HG03045 (cell line): ENCODE measurements around the gene TNFAIP1.

Source experiments
- ATAC-seq: cut with Tn5 transposase; IDR thresholded peaks from one replicate; pipeline ENCODE4 v1.9.1; 2021; ENCODE audit warnings: mild to moderate bottlenecking, moderate library complexity; ENCODE audit not compliant: unreplicated experiment

The TNFAIP1 gene

DNA sequence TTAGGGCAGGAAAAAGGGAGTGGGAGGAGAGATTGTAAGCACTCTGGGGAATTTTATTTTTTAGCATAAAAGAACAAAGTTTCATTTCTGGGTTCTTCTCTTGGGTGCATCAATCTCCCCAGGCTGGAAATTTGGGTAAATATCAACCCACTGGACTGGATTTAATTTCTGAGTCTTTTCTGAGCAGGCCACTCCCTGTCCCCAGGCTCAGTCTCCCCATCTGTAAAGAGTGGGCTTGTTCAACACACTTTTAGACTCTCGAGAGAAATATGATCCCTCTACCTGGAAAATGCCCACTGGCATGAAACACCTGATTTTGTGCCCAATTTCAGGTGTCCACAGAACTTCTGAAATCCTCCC lies 35.2 kb downstream of the TNFAIP1 start:
- no peak for ATAC-seq

DNA sequence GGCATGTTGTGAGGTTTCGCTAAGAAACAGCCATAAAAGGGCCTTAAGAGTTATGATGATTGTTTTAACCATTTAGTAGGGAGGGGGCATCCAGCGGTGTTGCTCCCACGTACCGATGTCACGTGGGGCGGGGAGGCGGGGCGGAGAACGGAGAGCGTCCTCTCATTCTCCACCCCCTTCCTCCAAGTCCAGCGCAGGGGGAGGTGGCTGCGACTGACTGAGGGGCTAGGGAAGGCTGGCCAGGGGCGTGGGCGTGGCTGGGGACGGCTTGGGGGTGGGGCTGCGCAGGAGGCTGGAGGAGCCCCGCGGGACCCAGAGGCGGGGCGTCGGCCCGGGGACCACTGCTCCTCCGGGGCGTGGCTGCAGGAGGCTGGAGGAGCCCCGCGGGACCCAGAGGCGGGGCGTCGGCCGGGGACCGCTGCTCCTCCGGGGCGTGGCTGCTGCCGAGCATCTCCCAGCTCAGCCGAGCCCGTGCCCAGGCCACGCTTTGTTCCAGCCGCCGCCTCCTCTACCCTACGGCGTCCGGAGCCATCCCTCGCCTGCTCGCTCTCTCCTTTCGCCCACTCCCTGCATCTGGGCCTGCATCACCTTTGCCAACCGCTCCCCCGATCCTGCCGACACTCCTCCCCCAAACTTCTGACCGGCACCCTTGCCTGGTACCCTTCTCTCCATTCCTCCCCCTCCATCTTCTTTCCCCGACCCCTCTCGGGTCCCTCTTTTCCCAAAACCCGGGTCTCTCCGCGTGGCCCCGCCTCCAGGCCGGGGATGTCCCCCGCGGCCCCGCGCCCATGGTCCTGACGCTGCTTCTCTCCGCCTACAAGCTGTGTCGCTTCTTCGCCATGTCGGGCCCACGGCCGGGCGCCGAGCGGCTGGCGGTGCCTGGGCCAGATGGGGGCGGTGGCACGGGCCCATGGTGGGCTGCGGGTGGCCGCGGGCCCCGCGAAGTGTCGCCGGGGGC lies 36.0 kb downstream of the TNFAIP1 start, which contains the start of gene SARM1:
TSS of gene SARM1 (plus strand) at position 450 of the 958 bp plus-strand sequence. CDS start at position 789, 339 bp downstream.
- ATAC-seq, result peak; percentile 80

DNA sequence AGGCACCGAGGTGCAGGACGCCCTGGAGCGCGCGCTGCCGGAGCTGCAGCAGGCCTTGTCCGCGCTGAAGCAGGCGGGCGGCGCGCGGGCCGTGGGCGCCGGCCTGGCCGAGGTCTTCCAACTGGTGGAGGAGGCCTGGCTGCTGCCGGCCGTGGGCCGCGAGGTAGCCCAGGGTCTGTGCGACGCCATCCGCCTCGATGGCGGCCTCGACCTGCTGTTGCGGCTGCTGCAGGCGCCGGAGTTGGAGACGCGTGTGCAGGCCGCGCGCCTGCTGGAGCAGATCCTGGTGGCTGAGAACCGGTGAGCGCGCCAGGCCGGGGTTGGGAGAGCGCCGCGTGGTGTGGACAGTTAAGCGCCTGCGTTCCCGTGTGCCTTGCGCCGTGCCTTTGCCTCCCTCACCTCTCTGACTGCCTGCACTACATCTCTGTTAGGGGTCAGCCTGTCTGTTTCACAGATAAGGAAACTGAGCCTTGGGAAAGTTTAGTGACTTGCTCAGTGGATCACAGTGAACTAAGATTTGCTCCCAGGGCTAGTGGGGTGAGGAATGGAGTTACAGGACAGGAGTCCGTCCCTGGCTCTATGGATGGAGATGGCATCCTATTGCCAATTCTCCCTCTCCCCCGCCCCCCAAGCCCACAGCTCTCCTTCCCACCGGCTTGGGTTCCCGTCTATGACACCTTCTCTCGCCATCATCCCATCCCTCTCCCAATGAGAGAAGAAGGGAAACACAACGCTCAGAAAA lies 36.8 kb downstream of the TNFAIP1 start:
- ATAC-seq, result peak; percentile 13

DNA sequence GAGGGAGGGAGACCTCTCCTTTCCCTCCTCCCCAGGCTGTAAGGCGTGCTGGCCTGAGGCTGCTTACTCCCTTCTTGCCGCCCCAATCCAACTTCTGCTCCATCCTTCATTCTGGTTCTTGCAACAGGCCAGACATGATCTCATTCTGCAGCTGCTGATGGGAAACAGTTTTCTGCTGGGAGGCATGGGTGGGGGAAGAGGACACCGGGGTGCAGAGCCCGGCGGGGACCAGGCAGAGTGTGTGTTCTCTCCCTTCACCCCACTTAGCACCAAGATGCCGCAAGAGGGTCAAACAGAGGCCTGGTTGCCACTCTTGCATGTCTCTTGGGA lies 37.3 kb downstream of the TNFAIP1 start:
- ATAC-seq, result no peak

DNA sequence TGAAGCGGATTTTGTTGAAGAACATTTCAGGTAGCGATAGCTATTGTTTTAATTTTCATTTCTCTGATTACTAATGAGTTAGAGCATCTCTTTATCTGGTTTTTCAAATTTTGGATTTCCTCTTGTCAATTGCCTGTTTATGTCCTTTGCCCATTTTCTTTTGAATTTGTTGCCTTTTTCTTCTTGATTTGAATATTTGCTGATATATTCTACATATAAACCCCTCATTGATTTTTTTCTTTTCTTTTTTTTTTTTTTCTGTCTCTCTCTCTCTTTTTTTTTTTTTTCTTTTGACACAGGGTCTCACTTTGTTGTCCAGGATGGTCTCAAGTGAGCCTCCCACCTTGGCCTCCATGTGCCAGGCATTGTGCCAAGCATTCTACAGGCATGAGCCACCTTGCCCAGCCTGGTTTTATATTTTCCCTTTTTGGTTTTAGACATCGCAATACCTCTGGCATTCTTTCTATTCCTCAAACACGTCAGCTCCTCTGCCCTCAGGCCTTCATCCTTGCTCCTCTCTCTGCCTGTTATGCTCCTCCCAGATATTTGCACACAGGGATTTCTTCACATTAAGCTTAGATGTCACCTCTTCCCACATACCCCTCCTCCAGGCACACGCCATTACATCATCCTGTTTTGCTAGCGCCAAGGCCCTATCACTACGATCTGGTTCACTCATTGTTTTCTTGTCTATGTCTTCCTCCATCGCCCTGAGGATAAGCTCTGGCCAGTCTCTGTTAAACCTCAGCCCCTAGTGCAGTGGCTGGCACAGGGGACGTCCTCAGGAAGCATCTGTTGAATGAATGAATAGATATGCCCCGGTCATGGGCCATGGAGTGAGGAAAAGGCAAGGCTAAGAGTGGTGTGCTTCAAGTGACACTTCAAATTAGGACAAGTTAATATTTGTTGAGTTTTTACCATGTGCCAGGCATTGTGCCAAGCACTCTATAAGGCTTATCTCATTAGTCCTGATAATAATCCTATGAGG lies 44.5 kb downstream of the TNFAIP1 start:
- ATAC-seq, result no peak

DNA sequence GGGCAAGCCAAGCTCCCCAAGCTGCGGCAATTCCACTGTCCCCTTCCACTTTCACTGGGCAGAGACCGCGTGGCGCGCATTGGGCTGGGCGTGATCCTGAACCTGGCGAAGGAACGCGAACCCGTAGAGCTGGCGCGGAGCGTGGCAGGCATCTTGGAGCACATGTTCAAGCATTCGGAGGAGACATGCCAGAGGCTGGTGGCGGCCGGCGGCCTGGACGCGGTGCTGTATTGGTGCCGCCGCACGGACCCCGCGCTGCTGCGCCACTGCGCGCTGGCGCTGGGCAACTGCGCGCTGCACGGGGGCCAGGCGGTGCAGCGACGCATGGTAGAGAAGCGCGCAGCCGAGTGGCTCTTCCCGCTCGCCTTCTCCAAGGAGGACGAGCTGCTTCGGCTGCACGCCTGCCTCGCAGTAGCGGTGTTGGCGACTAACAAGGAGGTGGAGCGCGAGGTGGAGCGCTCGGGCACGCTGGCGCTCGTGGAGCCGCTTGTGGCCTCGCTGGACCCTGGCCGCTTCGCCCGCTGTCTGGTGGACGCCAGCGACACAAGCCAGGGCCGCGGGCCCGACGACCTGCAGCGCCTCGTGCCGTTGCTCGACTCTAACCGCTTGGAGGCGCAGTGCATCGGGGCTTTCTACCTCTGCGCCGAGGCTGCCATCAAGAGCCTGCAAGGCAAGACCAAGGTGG lies 45.7 kb downstream of the TNFAIP1 start:
- ATAC-seq, result no peak

DNA sequence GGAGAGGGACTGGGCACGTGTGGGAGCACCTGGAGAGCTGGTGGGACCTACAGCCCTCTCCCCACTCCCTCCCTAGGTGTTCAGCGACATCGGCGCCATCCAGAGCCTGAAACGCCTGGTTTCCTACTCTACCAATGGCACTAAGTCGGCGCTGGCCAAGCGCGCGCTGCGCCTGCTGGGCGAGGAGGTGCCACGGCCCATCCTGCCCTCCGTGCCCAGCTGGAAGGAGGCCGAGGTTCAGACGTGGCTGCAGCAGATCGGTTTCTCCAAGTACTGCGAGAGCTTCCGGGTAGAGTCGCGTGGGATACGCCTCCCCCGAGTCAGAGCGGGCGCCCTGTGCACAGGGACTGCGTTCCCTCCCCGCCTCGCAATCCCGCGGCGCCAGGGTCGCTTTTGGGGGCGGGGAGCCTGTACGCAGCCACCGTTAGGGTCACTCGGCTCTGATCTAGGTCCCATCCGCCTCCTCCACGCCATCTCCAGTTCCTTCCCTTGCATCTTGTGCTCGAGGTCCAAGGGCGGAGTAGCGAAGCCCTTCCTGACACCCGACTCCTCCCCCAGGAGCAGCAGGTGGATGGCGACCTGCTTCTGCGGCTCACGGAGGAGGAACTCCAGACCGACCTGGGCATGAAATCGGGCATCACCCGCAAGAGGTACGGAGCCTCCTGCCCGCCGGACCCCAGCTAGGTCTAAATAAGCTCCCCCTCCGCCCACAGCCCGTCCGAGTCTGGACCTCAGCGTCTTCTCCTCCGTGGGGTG lies 48.9 kb downstream of the TNFAIP1 start:
- peak; percentile 60 for ATAC-seq

DNA sequence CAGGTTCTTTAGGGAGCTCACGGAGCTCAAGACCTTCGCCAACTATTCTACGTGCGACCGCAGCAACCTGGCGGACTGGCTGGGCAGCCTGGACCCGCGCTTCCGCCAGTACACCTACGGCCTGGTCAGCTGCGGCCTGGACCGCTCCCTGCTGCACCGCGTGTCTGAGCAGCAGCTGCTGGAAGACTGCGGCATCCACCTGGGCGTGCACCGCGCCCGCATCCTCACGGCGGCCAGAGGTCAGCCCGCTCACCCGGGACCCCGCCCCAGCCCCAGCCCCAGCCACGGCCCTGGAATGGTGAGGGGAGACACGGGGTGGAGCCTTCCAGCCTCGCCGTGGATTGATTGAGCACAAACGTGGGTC lies 49.5 kb downstream of the TNFAIP1 start:
- peak; percentile 29 for ATAC-seq

DNA sequence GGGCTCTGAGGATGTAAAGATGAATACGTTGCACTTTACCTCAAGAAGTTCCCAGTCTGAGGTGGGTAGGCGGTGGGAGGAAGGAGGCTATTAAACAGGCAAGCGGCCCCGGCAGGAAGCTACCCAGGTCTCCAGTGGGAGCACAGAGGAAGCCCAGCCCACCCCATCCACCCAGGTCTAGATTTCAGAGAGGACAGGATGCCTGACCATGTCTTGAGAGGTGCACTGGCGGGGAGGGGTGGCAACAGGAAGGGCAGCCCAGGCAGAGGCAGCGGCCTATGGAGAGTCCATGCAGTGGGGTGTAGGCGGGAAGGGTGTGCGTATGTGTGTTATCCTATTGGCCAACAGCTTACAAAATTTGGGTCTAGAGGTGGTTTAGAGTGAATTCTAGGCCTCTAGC lies 49.8 kb downstream of the TNFAIP1 start:
- ATAC-seq, result no peak

DNA sequence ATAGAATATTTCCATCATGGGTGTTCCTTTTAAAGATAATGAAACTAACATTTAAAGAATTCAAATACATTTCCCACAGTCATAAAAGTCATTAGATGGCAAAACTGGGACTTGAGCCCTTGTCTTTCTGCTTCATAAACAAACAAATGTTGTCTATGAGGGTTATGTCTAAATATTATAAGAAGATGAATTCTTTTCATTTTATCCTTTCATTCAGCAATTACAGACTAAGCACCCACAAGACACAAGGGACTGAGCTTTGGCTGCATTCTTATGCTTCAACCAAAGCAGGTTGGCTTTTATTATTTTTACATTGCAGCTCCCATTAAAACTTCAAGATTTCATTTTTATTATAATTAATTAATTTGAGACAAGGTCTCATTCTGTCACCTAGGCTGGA lies 50.8 kb downstream of the TNFAIP1 start:
- no peak for ATAC-seq

DNA sequence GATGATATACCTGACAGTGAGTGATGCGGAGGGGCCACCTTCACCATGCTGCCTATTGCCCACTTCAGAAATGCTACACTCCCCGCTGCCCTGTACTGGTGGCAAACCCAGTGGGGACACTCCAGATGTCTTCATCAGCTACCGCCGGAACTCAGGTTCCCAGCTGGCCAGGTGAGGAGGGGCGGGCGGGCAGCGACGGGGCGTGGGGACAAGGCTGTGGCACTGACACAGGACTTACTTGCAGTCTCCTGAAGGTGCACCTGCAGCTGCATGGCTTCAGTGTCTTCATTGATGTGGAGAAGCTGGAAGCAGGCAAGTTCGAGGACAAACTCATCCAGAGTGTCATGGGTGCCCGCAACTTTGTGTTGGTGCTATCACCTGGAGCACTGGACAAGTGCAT lies 52.5 kb downstream of the TNFAIP1 start:
- no peak for ATAC-seq

DNA sequence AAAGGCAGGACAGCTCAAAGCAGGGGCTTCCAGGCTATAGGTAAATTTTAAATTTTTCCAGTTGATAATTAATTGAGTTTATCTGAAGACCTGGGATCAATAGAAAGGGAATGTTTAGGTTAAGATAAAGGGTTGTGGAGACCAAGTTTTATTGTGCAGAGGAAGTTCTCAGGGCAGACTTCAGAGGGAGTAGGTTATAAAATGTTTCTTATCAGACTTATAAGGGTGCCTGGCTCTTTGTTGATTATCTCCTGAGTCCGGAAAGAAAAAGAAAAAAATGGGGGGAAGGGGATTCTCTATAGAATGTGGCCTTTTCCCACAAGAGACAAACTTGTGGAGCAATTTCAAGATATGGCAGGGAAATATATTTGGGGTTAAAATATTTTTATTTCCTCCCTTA lies 54.6 kb downstream of the TNFAIP1 start:
- ATAC-seq, result no peak

DNA sequence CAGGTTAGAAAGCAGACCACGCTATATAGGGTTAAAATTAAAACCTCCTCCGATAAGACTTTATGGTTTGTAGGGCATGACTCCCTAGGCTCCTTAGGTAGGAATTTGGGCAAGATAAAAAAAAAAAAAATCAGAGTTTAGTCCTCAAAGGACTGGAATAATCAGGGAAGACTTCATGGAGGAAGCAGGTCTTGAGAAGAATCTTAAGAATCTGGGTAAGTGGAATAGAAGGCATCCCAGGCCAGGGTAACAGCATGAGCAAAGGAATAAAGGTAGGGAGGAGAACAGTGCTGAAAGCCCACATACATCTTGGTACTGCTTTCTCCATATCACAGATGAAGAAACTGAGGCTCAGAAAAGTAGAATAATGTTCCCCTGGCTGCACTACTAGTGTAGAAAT lies 55.0 kb downstream of the TNFAIP1 start:
- ATAC-seq, result no peak

DNA sequence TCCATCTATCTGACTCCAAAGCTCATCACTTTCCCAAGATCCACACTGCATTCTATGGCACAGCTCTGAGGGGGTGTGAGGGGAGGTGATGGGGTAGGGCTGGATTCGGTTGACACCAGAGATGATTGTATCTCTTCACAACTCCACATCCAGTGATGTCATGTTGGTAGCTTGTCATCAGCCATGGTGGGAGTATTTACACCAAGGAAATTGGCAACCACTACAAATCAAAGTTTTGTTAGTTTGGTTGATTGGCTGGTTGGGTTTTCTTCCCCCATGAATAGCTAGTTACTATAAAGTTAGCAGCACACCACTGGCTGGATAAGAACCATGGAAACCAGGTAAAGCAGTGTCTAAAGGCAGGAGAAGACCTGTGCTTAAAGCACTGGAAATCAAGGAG lies 55.4 kb downstream of the TNFAIP1 start:
- ATAC-seq, result no peak

DNA sequence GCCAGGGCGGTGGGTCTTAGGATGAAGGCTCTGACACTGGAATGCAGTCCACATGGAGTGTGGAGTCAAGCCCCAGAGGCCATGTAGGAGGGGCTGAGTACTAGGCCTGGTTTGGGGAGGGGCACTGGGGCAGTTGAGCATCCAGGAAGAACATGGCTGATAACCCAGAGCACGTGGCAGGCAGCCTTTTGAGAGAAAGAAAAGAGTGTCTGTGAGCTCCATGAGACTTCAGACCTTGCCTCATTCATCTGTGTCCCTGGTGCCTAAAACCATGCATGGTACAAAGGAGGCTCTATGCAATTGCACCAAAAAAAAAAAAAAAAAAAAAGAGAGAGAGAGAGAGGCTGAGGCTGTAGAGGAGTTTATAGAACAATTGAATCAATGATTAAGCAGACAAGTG lies 55.8 kb downstream of the TNFAIP1 start:
- no peak for ATAC-seq

DNA sequence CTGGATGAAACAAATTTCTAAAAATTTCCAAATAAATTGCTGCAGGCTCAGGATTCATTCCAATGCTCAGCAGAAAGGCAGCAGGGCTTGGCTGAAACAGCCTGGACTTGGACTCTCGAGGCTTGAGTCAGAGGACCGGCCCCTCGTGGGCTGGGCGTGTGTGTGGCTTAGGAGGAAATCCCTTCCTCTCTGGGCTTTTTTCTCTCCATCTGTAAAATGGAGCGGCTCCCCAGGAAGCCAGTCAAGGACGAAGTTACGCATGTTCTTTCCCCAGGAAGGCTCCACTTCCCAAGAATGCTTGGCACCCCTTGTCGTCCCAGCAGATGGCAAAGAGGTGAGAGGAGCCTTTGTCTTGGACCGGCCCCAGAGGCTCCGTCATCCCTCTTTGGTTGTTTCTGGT lies 56.9 kb downstream of the TNFAIP1 start:
- ATAC-seq, result no peak

DNA sequence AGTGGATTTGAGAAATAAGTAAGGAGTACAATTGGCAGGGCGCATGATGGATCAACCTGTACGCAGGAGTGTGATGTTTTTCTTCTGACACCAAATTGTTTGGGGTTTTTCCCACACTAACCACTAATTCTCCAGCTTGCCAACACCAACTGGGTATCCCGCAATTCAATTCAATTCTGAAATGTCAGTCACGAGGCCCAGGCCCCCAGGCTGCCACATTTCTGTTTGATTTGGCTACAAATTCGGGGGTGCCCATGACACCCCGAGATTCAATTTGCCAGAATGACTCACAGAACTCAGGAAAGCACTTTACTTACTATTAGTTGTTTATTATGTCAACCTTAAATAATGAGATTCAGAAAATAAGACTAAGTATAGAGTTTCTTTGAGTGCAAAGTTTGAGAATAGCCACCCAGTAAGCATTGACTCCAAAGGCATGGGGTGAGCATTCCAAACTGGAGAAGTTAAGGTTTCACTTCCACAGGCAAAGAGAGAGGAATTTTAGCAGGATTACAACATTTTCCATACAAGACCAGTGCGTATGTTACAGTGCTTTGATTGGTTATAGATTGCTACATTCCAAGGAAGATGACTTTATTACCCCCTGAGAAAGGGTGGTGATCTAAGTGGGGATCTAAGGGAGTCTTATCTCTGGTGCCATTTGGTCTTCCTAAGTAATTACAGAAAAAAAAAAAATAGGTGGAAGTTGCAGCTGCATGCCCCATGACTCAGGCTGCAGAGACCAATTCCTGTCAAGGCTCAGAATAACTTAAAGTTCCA lies 59.0 kb downstream of the TNFAIP1 start:
- no peak for ATAC-seq

DNA sequence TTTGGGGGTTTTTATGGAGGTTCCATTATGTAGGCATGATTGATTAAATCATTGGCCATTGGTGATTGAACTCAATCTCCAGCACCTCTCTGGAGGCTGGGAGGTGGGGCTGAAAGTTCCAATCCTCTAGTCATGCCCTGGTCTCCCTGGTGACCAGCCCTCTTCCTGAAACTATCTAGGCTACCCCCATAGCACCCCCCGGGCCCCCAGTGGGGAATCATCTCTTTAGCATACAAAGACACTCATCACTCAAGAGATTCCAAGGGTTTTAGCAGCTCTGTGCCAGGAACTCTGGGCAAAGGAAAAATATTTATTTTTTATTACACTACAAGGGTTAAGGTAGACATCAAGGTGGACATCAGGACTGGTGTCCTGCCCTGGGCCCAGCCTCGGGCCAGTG lies 59.9 kb downstream of the TNFAIP1 start:
- ATAC-seq, result no peak

DNA sequence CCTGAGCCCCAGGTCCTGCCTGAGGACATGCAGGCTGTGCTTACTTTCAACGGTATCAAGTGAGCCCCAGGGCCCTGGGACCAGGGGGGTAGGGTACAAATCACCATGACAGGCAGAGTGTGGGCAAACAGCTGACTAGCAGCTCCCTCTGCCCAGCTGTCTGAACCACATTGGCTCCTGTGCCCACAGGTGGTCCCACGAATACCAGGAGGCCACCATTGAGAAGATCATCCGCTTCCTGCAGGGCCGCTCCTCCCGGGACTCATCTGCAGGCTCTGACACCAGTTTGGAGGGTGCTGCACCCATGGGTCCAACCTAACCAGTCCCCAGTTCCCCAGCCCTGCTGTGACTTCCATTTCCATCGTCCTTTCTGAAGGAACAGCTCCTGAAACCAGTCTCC lies 60.4 kb downstream of the TNFAIP1 start:
- no peak for ATAC-seq
